ENCODE data around the gene MAMLD1. TPM values are rescaled to one million over a fixed set of nuclear protein-coding genes. Genes with fewer than 3 reads are reported as not detected.

MAMLD1 gene
- total RNA-seq, 1 donor from 2014 or later, result 5.7 TPM

DNA sequence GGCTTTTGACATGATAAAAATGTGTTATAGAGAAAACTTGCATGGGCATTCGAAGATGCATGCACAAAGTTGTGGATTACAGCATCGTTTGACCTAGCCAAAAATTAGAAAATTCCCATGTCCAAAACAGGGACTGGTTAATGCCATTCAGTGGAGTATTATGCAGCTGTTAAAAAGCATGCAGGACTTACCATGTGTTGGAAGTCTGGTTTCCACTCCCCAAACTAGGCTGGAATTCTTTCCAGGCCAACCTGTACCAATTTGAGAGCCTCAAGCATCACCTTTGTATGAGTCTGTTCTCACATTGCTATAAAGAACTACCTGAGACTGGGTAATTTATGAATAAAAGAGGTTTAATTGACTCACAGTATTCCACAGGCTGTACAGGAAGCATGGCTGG, 159.4 kb downstream of the MAMLD1 start:
- intact Hi-C loops (cut with micrococcal nuclease), result no loop called here

DNA sequence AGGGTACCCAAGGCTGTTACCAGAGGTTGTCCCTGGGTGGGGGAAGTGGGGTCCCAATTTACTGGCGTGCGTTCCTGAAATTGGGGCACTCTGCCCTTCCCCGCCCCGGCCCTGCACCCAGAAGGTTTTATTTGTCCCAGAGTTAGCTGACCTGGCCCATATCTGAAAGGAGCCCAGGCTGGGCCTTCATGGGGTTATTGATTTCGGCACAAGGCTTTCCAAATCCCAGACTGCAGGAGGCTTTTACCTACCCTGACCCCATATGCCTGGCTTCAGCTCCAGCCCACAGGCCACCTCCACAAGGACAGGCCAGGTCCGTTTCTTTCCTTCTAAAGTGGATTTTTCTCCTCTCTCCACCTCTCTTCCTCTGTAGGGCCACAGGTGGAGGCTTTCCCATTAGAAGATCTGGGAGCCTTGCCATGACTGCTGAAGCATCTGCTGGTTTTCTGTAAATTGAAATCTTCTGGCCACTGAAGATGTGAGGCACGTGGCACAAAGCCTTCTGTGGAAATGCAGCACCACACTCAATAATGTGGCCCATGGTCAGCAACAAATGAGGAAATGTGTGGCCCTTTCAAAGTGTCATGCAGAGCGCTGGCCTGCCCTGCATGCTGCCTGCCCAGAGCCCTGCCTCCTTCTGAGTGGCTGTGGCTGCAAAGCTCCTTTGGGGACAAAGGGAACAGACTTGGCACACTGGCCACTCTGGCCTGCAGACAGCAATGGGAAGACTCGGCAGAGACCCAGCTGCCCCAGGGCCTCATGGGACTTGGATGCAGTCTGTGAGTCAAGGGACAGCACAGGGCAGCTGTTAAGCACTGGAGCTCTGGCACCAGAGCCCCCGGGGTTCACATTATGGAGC, 162.2 kb downstream of the MAMLD1 start:
- intact Hi-C loops (cut with micrococcal nuclease), result no loop called here

DNA sequence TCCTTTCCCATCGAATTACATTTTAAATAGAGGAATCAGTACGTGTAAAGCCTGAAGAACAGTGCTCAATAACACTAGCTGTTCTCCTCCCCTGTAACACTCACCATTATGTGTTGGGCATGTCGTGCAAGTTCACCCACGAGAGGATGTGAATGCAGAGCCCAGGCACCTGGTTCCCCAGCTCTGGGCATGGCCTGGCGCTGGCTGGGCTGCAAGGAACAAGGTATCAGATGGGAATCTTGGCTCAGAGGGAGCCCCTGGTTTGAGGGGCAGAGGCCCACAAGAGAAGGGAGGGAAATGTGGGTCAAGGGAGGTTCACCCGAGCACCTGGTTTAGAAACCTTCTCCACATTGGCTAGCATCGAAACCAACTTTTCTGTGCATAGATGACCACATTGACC, 163.6 kb downstream of the MAMLD1 start:
- intact Hi-C loops (cut with micrococcal nuclease), result no loop called here

DNA sequence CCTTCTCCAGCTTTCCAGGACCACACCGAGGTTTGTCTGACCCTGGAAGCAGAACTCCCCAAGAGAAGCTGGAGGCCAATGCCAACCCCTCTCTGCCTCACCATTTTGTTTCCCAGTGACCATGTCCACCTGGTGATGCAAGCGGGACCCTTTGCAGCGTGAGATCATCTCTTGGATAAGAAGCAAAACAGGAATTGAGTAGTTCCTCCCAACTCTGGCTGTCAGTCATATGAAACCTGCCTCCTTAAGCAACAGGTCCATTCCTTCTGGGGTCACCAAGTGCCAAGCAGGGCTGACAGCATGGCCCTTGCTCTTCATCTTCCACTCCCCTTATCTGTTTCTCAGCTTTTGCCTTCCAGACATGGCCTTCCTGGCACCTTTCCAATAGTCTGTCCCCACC, 164.0 kb downstream of the MAMLD1 start:
- intact Hi-C loops (cut with micrococcal nuclease), result no loop called here

DNA sequence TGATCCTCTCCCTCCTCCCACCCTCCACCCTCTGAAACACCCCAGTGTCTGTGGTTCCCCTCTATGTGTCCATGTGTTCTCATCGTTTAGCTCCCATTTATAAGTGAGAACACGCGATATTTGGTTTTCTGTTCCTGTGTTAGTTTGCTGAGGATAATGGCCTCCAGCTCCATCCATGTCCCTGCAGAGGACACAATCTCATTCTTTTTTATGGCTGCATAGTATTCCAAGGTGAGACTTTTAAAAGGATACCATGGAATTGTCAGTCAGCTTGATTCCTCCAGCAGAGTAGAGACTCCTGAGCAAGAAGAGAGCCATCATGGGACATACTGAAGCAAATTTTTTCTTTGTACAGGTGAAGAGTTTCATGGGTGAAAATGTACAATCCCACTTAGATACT, 166.5 kb downstream of the MAMLD1 start:
- intact Hi-C loops (cut with micrococcal nuclease), result no loop called here

DNA sequence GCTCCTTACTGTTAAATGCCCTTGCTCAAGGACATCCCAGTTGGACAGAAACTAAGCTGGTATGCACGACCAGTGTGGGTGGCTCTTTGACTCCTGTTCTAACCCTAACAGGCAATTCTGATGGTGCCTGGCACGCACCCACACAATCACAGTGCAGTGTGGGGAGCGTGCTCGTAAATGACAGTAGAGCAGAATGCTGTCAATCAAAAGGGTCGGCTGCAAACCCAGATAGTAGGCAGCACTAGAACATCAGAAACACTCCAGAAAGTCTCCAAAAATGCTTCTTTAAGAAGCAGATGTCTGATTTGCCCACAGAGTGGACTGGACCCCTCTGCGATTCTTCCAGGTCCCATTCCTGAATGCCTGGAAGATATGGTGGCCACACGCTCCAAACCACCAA, 167.7 kb downstream of the MAMLD1 start:
- intact Hi-C loops (cut with micrococcal nuclease), result no loop called here

DNA sequence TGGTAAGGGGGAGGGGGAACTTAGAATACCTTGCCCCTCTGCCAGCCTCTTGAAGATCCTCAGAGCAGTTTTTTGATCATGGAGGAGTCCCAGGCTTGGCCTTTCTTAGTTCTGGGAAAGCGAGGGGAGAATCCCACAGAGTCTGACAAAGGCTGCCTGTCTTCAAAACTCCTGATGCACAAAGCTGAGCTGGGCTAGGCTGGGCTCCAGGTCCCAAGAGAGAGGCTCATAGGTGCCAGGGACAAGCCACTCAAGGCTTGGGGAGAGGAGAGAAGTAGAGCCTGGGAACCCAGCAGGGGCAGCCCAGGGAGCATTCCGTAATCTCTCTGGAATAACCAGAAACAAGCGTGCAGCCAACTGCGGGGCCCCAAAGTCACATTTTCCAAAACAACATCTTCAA, 168.3 kb downstream of the MAMLD1 start:
- intact Hi-C loops (cut with micrococcal nuclease), result no loop called here

DNA sequence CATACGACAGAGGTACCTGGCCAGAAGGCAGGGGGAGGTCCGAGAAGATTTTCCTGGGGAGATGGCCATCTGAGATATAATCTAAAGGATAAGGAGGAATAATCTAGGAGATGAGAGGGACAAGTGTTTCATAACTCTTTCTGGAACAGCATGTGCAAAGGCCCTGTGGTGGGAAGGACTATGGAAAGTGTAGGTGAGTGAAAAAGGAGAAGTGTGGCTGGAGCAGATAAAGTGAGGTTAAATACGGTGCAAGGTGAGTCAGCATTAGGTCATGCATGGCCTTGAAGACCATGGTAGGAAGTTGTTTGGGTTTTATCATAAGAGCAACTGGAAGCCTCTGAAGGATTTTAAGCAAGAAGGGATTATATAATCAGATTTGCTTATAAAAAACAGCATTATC, 170.7 kb downstream of the MAMLD1 start:
- intact Hi-C loops (cut with micrococcal nuclease), result no loop called here

DNA sequence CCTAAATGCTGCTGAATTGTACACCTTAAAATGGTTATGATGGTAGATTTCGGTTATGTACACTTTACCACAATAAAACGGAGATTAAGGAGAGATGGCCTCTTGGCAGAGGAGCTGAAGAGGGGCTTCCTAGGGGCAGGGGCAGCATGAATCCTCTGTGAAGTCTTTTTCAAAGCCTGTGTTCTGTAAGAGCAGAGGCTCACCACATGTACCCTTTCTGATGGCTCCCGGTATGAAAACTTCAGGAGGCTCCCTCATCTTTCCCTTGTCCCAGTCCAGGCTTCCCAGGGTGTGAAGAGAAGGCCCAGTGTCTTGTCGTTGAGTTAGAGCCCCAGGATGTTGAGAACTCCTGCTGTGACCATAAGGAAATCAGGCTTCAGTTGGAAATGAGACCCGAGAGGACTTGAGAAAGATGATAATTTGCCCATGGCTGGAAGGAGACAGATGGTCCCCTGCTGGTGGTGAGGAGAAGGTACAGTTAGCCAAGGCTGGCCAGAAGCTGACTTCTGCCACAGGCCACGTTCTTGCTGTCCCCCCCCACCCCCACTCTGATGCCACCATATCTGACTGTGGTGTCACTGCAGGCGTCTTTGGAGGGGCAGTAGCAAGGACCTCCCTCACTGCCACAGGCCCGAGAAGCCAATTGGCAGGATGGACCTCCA, 173.5 kb downstream of the MAMLD1 start:
- intact Hi-C loops (cut with micrococcal nuclease), result no loop called here

DNA sequence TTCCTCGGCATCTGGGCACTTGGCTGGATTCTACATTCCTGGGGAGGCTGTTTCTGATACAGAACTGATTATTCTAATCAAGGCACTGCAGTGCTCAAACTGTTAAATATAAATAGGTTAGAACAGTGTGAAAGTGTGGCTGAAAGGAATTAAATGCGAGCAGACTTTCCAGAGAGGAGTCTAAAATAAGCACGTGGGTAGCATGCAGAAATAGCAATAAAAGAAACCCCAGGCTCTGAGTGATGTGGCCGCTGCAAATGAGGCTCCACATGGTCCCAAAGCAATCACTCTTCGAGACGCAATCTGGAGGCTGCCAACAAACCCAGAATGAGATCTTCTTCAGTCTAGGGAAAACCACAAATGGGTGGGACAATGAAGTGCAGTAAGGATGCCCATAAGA, 174.7 kb downstream of the MAMLD1 start:
- intact Hi-C loops (cut with micrococcal nuclease), result no loop called here

DNA sequence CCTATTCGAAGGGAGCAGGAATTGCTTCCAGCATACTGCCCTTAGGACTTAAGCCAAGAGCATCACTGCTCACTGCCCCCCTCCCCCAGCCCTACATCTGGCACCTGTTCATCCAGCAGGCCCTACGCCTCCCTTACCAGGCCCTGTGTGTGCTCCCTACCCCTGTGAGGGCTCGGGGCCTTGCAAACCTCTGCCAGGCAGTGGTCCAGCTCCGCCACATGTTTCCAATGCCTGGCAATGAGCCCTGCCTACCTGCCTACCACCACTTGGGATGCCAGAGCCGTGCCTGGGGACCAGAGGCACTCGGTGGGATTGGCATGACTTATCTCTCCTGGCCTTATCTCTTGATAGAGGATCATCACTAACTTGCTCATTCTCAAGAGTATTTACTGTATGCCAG, 177.8 kb downstream of the MAMLD1 start:
- intact Hi-C loops (cut with micrococcal nuclease), result no loop called here

DNA sequence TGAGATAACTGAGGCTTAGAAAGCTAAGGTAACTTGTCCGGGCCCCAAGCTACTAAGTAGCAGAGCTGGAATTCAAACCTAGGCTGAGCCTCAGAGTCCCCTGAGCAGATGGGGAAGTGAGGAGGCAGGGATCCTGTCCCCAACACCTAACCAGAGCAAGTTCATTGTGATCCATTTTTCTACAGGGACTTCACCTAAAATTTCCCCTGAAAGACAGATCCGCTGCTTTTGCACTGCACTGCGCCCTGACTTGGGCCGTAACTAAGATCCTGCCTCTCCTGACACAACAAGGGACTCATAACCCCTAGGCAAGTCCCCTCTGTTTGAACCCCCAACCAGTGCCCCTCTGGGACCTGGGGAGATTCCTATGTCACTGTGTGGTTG, 179.7 kb downstream of the MAMLD1 start:
- intact Hi-C loops (cut with micrococcal nuclease), result no loop called here

DNA sequence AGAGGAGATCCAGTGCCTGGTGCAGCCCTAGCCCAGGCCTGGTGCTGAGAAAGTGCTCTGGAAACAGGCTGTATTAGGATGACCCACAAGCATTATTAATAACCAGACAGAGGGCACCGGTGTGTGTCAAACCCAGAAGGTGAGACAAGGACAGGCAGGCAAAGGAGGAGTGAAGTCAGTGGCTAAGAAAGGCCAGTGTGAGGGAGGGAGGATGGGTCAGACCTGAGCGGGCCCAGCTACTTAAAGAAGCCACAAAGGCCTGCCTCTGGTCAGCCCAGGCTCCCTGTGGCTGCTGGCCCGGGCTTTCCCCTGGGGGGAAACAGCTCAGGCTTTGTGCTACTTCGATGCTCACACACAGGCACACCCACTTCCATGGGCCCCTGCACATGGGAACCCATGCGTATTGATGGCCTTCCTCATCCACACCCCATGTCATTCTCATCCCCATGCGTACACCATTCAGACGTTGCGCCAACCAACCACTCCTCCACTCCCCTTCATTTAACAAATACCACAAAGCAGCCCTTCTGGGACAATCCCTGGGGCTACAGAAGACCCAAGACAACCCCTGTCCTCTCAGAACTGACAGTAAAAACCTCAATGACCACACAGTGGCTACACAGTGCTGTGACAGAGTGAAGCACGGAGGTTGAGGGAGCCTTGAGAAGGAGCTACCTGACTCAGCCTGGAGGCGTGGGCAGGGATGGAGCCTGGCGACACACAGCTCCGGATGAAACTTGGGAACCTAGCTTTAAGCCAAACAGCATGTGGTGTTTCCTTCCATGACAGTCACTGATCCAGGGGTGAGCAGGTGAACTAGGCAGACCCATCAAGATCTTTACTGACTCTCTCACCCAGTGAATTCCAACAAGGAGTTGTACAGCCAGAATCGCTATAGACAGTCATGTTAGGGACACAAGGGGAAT, 180.4 kb downstream of the MAMLD1 start:
- intact Hi-C loops (cut with micrococcal nuclease), result no loop called here

DNA sequence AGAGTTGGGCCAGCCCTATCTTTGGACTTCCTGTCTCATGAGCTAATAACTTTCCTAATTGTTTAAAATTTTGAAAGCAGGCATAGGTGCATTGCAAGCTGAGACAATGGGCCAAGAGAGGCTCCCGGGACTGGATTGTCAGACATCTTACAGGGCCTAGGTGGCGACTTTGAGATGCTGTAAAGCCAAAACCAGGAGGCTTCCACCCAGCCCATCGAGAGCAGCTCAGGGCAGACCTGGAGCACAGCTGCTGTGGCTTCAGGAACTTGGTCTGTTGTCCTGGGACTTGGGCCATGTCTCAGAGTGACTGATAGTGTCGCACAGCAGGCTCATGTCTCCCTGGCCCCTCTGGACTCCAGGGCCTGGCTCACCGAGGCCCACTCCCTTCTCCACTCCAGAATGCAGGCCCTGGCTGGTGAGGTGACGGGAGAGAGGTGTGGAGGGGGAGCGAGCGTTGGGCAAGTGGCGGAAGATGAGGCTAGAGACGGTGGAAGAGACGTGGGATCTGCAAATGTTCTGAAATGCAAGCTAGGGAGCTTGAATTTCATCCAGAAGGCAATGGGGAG, 181.2 kb downstream of the MAMLD1 start:
- intact Hi-C loops (cut with micrococcal nuclease), result no loop called here

DNA sequence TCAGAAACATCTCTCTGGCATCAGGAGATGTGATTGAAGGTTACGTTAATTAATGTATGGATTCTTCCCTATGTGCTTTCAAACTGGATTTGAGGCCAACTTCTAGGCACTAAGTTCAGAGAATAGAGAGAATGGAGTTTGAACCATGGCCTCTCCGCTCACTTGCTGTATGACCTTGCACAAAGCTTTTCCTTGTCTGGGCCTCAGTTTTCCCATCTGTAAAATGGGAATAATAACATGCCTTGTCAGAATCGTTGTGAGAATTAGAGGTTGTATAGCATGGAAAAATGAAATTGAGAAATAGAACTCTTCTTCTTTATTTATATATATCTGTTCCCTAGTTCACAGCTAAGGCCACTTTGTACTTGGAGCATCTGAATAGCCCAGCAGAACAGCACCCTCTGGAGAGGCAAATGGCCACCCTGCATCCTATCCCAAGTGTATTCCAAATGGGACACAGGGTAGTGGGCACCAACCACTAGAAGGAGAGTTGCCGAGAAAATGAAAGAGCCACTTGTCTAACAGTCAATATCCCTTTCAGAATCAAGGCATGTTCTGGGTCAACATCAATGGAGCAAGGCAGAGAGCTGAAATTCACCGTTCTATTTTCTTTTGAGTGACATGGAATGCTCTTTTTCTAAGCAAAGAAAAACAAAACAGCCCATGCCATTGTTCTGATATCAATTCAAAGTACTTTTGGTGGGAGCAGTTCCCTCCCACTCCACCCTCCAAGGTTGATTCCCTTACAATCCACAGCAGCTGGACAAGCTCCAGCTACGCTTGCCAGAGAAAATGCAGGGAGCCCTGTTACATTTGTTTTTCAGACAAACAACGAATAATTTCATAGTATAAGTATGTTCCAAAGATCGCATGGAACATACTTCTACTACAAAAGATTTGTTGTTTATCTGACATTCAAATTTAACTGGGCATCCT, 182.0 kb downstream of the MAMLD1 start:
- intact Hi-C loops (cut with micrococcal nuclease), result loop anchor here (5.0 kb wide), 1 partner anchor 42 kb away; no protein-coding TSS in a partner anchor

DNA sequence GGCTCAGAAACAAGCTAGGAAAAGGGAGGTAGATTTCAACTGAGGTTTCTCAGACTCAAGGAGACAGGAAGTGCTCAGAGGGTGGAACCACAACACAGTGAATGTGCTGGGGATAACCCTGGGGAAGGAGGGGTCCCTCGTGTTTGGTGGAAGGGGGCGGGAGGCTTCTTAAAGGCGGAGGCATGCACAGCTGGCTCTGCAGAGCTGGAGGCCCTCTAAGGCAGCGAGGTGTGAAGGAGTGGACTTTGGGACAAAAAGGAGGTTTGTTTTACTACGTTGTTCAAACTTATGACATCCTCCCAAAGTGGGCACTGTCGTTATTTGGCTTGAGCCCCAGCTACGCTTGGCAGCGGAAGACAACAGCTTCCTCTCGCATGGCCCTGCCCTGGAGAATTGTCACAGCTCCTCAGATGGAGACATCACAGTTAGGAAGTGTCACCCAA, 183.6 kb downstream of the MAMLD1 start:
- intact Hi-C loops (cut with micrococcal nuclease), result loop anchor here (5.0 kb wide), 1 partner anchor 41 kb away; no protein-coding TSS in a partner anchor

DNA sequence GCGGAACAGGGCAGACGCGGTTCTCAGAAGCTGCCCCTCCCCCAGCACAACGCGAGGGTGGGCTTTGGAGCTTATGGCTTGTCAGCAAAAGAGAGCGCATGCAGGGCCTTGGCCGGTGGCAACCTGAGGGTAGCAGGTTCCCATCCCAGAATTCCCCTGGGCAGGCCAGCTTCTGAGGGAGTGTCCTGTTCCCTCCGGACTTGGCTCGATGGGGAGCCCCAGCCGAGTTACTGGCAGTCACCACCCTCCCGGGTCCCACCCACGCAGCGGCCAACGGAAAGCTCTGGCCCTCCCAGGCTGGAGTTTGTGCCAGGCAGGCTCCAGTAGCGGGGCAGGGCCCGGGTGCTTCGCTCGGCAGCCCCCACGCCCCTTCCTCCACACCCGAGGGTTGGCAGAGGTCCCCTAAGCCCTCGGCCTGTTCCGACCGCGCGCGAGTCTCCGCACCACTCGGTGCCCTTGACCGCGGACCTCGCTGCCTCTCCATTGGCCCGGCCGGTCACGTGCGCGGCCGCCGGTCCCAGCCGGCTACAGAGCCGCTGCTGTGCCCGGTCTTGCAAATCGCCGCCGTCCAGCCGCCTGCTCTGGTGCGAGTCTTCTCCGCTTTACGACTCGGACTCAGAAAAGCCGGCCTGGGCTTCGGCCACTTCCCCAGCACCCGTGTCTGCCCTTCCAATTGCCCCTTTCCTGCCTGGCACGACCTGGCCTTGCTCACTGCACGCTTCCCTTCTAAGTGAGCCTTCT, 184.4 kb downstream of the MAMLD1 start:
- intact Hi-C loops (cut with micrococcal nuclease), result loop anchor here (1.0 to 5.0 kb wide), 2 partner anchors 21 to 40 kb away; partner anchors contain the start of gene MTM1

DNA sequence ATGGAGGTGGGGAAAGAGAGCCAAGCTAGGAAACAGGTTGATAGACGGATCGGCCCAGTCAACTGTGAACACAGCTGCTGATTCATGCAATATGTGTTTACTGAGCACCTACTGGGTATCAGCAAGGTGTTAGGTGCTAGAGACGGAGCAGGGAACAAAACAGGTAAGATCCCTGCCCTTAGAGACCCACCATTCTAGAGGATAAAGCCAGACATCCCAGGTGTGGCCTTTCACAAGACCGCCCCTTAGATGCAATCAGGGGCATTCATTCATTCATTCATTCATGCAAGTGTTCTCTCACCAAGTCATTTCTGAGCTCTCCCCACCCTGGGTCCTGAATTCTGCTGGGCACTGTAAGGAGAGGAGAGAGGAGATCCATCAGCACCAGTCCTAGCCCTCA, 185.1 kb downstream of the MAMLD1 start:
- intact Hi-C loops (cut with micrococcal nuclease), result loop anchor here (1.0 to 5.0 kb wide), 2 partner anchors 20 to 39 kb away; partner anchors contain the start of gene MTM1

DNA sequence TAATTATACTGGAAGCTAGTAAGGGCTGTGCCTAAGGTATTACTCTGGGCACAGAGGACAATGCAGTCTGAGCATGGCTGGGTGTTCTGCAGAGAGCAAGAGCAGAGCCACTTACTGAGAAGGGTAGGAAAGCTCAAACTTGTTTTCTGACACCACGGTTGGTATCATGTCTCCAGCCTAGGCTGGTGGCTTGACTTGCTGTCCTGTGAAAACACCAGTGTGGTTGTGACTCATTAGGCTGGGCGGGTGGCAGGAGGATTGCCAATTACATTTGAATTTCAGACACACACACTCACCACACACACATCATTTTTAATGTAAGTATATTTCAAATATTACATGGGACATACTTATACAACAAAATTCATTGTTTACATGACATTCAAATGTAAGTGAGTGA, 185.6 kb downstream of the MAMLD1 start:
- intact Hi-C loops (cut with micrococcal nuclease), result loop anchor here (1.0 to 5.0 kb wide), 2 partner anchors 20 to 39 kb away; partner anchors contain the start of gene MTM1
